Peyer's patch (tissue), 4 donors: ENCODE data around the gene SCUBE1.

Source experiments
- CTCF ChIP-seq, 6 experiments: fragments of 450-650 bp in 4 of 6; fragments of 200-600 bp in 2 of 6; sonication (generic) in 1 of 6; IDR thresholded peaks; one replicate each; pipeline ENCODE4 v1.5.1; 2017 to 2019; ENCODE audit warnings: antibody characterized with exemption in 6 of 6, mild to moderate bottlenecking in 3 of 6, moderate library complexity in 1 of 6
- POLR2A ChIP-seq, 2 donors: fragments of 450-650 bp; IDR thresholded peaks; one replicate each; pipeline ENCODE4 v1.5.1; 2017; ENCODE audit warnings: antibody characterized with exemption in 2 of 2, mild to moderate bottlenecking in 2 of 2, moderate library complexity in 2 of 2

DNA sequence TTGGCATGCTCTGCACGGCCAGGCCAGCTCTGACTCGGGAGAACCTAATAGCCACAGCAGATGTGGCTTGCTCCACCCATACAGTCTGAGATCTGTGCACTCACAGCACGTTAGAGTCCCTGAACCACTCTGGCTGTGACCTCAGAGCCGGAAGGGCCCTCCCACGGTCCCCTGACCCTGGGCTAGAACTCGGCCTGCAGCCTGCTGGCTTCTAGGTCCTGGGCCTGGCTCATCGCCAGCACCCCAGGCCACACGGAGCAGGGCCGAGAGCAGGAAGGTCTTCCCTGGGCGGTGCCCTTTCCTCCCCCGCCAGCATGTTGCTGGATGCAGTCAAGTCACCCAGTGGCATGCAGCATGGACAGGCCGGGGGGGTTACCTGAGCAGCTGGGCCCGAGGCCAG, 120.9 kb downstream of the SCUBE1 start:
- TF ChIP-seq CTCF (IDR thresholded peaks at IDR 0.05) (no peak), POLR2A (IDR thresholded peaks at IDR 0.05) (no peak)
